HEK293 (cell line): ENCODE results near the gene ATP10A.

Experiments used
- YY1 ChIP-seq: fragments of 450-650 bp; formaldehyde crosslinking; IDR thresholded peaks from 2 replicates; pipeline ENCODE4 v1.5.1; 2018; ENCODE audit warnings: missing biosample characterization, missing genetic modification characterization
- ZBTB7A ChIP-seq: fragments of 450-650 bp; formaldehyde crosslinking; IDR thresholded peaks from 2 replicates; pipeline ENCODE4 v1.5.1; 2016; ENCODE audit warnings: low read depth, missing biosample characterization, missing genetic modification characterization
- TF ChIP-seq, protein P1 (sequence below): fragments of 450-650 bp; formaldehyde crosslinking; IDR thresholded peaks from 2 replicates; pipeline ENCODE4 v1.5.1; 2016; ENCODE audit warnings: missing biosample characterization, missing genetic modification characterization

DNA sequence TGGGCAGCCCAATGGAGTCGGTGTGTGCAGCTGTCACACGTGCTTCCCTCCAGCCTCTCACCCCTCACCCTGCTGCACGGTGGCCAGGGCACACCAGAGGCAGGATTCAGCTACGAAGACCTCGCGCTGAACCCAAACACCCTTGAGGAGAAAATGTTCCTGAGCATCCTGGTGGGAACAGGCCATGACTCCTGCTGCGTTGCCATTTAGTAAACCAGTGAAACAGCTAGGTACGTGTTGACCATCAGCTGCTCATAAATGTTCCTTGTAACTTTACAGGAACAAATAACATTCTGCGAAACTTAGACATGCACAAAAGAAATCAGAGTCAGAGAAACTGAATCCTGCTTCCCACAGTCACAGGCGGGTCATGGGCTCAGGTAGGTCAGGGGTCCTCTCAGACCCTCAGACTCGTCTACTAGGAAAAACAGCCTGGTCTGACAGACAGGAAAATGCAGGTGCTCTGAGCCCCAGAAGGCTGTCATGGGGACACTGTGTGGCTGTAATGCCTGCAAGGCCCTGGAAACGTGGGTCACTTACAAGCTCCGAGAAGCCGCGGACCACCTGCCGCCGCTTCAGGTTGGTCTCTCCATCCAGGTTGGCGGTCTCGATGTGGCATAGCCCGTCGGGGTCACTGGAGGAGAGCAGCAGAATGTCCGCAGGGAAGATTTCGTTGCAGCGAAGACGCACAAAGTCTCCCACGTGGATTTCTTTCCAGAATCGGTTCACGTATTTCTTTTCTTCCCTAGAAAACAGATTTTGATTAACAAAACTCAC, 82.5 kb downstream of the ATP10A start:
- TF ChIP-seq YY1 (tag by site-specific recombination) (no peak), ZBTB7A (no peak)
- TF ChIP-seq, protein P1, sequence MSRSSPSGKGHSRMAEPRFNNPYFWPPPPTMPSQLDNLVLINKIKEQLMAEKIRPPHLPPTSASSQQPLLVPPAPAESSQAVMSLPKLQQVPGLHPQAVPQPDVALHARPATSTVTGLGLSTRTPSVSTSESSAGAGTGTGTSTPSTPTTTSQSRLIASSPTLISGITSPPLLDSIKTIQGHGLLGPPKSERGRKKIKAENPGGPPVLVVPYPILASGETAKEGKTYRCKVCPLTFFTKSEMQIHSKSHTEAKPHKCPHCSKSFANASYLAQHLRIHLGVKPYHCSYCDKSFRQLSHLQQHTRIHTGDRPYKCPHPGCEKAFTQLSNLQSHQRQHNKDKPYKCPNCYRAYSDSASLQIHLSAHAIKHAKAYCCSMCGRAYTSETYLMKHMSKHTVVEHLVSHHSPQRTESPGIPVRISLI = no peak
